Glutamatergic neuron (in vitro differentiated cells): ENCODE measurements around the gene UBAC2. TPM values are rescaled to one million over a fixed set of nuclear protein-coding genes. Genes with fewer than 3 reads are reported as not detected.

Source experiments
- DNase-seq: peaks from one replicate; pipeline ENCODE4 v3.0.0; 2022
- H3K27ac Mint-ChIP-seq: one replicate; pipeline ENCODE4 v1.8.0; 2020; ENCODE audit warnings: mild to moderate bottlenecking, mixed read lengths, inconsistent platforms; ENCODE audit not compliant: unreplicated experiment
- H3K27me3 Mint-ChIP-seq: one replicate; pipeline ENCODE4 v1.8.0; 2020; ENCODE audit warnings: mild to moderate bottlenecking, moderate library complexity, mixed read lengths, inconsistent platforms; ENCODE audit not compliant: unreplicated experiment
- H3K36me3 Mint-ChIP-seq: one replicate; pipeline ENCODE4 v1.8.0; 2020; ENCODE audit warnings: mild to moderate bottlenecking, mixed read lengths, inconsistent platforms; ENCODE audit not compliant: unreplicated experiment
- H3K4me1 Mint-ChIP-seq: one replicate; pipeline ENCODE4 v1.8.0; 2020; ENCODE audit warnings: mild to moderate bottlenecking, low read depth, mixed read lengths, inconsistent platforms; ENCODE audit not compliant: unreplicated experiment
- H3K4me3 Mint-ChIP-seq: one replicate; pipeline ENCODE4 v1.8.0; 2020; ENCODE audit warnings: mild to moderate bottlenecking, mixed read lengths, inconsistent platforms; ENCODE audit not compliant: unreplicated experiment
- H3K9me3 Mint-ChIP-seq: one replicate; pipeline ENCODE4 v1.8.0; 2020; ENCODE audit warnings: mild to moderate bottlenecking, moderate library complexity, mixed read lengths, inconsistent platforms; ENCODE audit not compliant: unreplicated experiment
- total RNA-seq: library from RNA; stranded (reverse); fragmentation: NEBNext Ultra II Directional; extraction: Animal tissue kit (Norgen Biotek cat#: 25700); gene quantifications from one replicate; pipeline ENCODE4 v1.2.1, GENCODE V29; 2021; ENCODE audit not compliant: unreplicated experiment
- TF ChIP-seq, protein P1 (sequence below): fragments of 200-600 bp; sonication (generic); IDR thresholded peaks from one replicate; pipeline ENCODE4 v1.5.0; 2021; ENCODE audit not compliant: partially characterized antibody, unreplicated experiment

UBAC2 gene
- total RNA-seq, 1 donor from 2014 or later: 33.3 TPM

DNA sequence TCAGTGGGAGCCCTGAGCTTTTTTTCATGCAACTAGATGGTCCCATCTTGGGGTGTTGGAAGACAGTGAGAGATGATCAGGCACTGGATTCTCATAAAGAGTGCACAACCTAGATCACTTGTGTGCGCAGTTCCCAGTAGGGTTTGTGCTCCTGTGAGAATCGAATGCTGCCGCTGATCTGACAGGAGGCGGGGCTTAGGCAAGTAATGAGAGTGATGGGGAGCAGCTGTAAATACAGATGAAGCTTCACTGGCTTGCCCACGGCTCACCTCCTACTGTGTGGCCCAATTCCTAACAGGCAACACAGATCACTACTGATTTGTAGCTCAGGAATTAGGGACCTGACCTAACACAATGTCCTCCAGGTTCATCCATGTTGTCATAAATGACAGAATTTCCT lies 43.6 kb upstream of the UBAC2 start:
- H3K36me3 Mint-ChIP-seq: no peaks in the 10 kb centered on the region
- TF ChIP-seq, protein P1, sequence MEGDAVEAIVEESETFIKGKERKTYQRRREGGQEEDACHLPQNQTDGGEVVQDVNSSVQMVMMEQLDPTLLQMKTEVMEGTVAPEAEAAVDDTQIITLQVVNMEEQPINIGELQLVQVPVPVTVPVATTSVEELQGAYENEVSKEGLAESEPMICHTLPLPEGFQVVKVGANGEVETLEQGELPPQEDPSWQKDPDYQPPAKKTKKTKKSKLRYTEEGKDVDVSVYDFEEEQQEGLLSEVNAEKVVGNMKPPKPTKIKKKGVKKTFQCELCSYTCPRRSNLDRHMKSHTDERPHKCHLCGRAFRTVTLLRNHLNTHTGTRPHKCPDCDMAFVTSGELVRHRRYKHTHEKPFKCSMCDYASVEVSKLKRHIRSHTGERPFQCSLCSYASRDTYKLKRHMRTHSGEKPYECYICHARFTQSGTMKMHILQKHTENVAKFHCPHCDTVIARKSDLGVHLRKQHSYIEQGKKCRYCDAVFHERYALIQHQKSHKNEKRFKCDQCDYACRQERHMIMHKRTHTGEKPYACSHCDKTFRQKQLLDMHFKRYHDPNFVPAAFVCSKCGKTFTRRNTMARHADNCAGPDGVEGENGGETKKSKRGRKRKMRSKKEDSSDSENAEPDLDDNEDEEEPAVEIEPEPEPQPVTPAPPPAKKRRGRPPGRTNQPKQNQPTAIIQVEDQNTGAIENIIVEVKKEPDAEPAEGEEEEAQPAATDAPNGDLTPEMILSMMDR: no peak

DNA sequence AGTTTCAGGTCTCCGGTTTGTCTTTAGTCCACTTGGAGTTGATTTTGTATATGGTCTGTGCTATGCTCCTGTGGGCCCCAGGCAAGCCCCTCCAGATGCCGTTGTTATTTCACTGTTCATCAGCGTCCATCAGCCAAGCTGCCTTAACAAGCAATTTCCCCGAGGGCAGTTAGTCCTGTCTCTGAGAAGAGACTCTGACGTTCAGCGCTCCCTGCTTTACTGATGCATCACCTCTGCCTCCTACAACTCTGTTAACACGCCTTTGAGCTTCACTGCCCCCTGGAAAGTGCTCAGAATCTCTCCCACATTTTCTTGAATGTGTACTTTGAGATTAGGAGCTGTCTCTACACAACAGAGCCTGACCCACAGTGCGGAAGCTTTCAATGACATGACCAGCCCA lies 41.8 kb upstream of the UBAC2 start:
- Mint-ChIP-seq H3K4me1 (peaks cover 9% of the 10 kb centered on the region), H3K4me3 (no peak overlapping the region), H3K27me3 (no peaks in the 10 kb centered on the region), H3K9me3 (peaks cover 1% of the 10 kb centered on the region), H3K36me3 (no peaks in the 10 kb centered on the region), H3K27ac (no peak overlapping the region)
- TF ChIP-seq, protein P1: no peak
- no peak for DNase-seq

More for the DNA sequence above, 43.6 kb upstream of the UBAC2 start:
- no peak for DNase-seq
- Mint-ChIP-seq H3K4me3 (no peak overlapping the region), H3K27me3 (no peaks in the 10 kb centered on the region), H3K27ac (no peak overlapping the region), H3K9me3 (peaks cover 1% of the 10 kb centered on the region), H3K4me1 (peaks cover 9% of the 10 kb centered on the region)

DNA sequence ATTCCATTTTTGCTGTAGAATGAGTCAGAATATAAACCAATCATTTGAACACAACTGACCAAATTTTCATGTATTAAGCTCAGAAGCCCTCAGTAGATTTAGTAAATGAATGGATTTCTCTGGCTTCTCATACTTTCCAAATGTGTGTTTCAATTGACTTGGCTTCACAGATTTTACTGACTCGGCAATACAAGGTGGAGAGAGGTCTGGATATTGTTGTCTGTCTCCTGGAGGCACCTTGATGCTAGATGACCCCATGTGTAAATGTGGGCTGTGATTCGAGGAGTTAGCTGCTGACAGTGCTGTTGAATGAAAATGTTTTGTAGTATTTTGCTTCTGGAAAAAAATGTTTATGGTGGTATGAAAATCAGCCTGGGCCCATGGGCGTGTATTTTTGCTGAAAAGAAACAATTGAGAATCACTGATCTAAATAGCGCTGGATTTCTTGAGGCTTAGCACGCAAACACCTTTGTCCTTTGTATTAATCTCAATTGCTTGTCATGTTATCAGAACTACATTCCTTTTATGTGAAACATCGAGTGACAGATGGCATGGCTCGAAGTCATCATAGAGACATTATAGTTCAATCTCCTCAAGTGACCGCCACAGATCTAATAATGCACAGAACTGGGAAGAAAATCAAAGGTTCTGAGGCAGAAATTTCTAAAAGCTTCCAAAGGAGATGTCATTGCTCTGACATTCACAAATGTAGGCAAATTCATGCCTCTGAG lies 41.2 kb upstream of the UBAC2 start:
- no peaks in the 10 kb centered on the region for H3K27me3 Mint-ChIP-seq
- peaks cover 9% of the 10 kb centered on the region for H3K4me1 Mint-ChIP-seq
- TF ChIP-seq, protein P1: no peak
- DNase-seq: no peak
- H3K36me3 Mint-ChIP-seq: no peaks in the 10 kb centered on the region
- H3K27ac Mint-ChIP-seq: no peak overlapping the region
- peaks cover 1% of the 10 kb centered on the region for H3K9me3 Mint-ChIP-seq
- H3K4me3 Mint-ChIP-seq: no peak overlapping the region

DNA sequence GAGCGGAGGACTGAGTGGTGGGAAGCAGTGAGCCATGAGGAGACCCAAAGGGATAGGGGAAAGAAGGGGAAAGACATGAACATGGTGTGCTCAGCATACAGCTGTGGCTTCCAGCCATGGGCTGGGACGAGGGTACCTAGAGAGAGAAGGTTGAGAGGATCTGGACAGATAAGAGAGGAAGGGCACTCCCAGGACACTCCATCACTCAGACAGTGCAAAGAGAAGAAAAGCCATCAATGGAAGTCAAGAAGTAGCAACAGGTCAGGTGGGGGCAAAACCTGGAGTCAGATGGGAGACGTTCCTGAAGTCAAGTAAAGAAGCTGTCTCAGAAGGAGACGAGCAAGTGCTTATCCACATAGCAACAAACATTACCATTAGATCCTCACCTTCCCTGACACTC lies 40.2 kb upstream of the UBAC2 start:
- H3K27ac Mint-ChIP-seq: no peak overlapping the region
- H3K4me1 Mint-ChIP-seq: peaks cover 9% of the 10 kb centered on the region
- TF ChIP-seq, protein P1: no peak
- peaks cover 1% of the 10 kb centered on the region for H3K9me3 Mint-ChIP-seq
- H3K4me3 Mint-ChIP-seq: no peak overlapping the region
- H3K36me3 Mint-ChIP-seq: no peaks in the 10 kb centered on the region
- DNase-seq: no peak
- H3K27me3 Mint-ChIP-seq: peaks cover 3% of the 10 kb centered on the region

DNA sequence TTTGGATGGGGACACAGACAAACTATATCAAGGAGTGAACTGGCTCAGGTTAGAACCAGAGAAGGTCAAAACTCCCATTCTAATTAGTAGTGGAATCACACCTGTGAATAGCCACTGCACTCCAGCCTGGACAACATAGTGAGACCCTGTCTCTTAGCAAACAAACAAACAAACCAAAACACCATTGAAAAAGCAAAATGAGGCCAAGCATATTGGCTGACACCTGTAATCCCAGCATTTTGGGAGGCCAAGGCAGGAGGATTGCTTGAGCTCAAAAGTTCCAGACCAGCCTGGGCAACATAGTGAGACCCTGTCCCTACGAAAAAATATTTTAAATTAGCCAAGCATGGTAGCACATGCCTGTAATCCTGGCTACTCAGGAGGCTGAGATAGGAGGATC lies 39.1 kb upstream of the UBAC2 start:
- H3K36me3 Mint-ChIP-seq: no peaks in the 10 kb centered on the region
- DNase-seq: no peak
- H3K4me3 Mint-ChIP-seq: no peak overlapping the region
- peaks cover 3% of the 10 kb centered on the region for H3K27me3 Mint-ChIP-seq
- TF ChIP-seq, protein P1: no peak
- peaks cover 9% of the 10 kb centered on the region for H3K4me1 Mint-ChIP-seq
- H3K27ac Mint-ChIP-seq: no peak overlapping the region
- peaks cover 1% of the 10 kb centered on the region for H3K9me3 Mint-ChIP-seq
